ENCODE measurements around the gene ANO10. TPM values are rescaled to one million over a fixed set of nuclear protein-coding genes. Genes with fewer than 3 reads are reported as not detected.

The ANO10 gene
- total RNA-seq, 1 experiment from 2014 or later, result 26.6 TPM

DNA sequence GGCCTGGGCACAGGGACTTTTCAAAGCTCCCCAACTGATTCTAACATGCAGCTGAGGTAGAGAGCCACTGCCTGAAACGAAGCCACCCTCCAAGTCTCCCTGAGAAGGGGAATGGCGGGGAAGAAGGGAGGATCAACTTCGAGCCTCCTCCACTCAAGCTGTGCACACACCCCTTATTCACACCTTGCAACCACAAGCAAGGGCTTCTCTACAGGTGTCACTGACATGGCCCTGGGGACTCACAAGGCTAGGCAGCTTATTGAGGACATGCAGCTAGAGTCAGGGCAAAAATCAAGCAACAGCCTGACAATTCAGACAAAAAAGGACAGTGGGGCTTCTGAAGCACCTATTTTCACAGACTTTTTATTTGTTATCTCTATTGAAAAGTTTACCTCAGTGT is 250.3 kb downstream of the ANO10 start:
- in situ Hi-C loops (cut with HindIII; ENCODE audit: low pct_unique_long_range_greater_than_20kb, low sequenced_read_pairs), result no loop called here
- DNase-seq (ENCODE audit: low read depth, low spot score) (no peak), ATAC-seq (no peak)
- Histone ChIP-seq H3K9me3 (ENCODE audit: control insufficient read depth, insufficient read depth, low read depth, low read length) (no peaks in the 10 kb centered on the region), H3K4me1 (ENCODE audit: control insufficient read depth, insufficient read depth, low read length) (no peaks in the 10 kb centered on the region), H3K4me3 (ENCODE audit: low read depth in 2 of 2, low read length in 2 of 2) (no peak overlapping the region), H3K36me3 (ENCODE audit: control insufficient read depth, insufficient read depth, low read length) (no peaks in the 10 kb centered on the region), H3K27me3 (ENCODE audit: control insufficient read depth, insufficient read depth, low read length) (no peaks in the 10 kb centered on the region), H3K27ac (ENCODE audit: low read length) (no peak overlapping the region)
- BruUV-seq (replicated peaks), result no TSS peak
- TF ChIP-seq, protein P1, sequence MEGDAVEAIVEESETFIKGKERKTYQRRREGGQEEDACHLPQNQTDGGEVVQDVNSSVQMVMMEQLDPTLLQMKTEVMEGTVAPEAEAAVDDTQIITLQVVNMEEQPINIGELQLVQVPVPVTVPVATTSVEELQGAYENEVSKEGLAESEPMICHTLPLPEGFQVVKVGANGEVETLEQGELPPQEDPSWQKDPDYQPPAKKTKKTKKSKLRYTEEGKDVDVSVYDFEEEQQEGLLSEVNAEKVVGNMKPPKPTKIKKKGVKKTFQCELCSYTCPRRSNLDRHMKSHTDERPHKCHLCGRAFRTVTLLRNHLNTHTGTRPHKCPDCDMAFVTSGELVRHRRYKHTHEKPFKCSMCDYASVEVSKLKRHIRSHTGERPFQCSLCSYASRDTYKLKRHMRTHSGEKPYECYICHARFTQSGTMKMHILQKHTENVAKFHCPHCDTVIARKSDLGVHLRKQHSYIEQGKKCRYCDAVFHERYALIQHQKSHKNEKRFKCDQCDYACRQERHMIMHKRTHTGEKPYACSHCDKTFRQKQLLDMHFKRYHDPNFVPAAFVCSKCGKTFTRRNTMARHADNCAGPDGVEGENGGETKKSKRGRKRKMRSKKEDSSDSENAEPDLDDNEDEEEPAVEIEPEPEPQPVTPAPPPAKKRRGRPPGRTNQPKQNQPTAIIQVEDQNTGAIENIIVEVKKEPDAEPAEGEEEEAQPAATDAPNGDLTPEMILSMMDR (IDR thresholded peaks at IDR 0.05), result no peak
- TF ChIP-seq SIN3A (IDR thresholded peaks at IDR 0.05; ENCODE audit: borderline replicate concordance, insufficient read depth, low read depth, low read length), result no peak
- intact Hi-C loops (cut with micrococcal nuclease; ENCODE audit: unreplicated experiment), result no loop called here
- POLR2A ChIA-PET, result no interaction called here
- CTCF ChIA-PET, result interaction anchor here (0.6 kb wide), 1 partner anchor 133 kb away, joined by 3 read pairs; no protein-coding TSS in a partner anchor

DNA sequence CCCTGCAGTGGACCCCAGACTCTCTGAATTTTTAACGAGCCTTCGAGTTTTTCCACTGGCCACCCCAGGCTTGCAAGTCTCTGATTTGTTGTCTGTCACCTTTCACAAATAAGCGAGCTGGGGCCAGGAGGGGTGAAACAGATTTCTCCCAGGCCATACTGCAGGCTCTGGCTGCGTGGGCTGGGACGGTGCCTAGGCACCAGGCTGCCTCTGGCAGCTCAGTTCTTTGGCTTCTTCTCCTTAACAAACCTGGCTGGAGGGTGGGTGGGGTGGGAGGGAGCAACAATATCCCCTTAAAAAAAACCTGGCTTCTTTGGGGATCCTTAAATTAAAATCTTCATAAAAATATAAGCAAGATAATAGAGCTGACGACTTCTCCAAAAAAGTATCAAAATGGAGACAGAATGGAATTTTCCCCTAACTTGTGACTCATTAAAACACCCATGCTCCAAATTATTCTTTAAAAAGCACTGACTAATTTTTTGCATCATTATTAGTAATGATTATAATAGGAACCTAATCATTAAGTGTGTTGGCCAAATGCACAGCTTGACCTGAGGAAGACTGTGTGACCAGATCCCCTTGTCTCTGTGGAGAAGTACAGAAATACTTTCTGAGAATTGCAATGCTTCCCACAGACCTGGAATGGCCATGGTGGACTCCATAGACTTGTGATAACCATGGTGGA is 251.4 kb downstream of the ANO10 start:
- no peak overlapping the region for H3K27ac ChIP-seq (ENCODE audit: low read length)
- H3K36me3 ChIP-seq (ENCODE audit: control insufficient read depth, insufficient read depth, low read length), result no peaks in the 10 kb centered on the region
- in situ Hi-C loops (cut with HindIII; ENCODE audit: low pct_unique_long_range_greater_than_20kb, low sequenced_read_pairs), result no loop called here
- no peaks in the 10 kb centered on the region for H3K4me1 ChIP-seq (ENCODE audit: control insufficient read depth, insufficient read depth, low read length)
- CTCF ChIA-PET, result no interaction called here
- no TSS peak for BruUV-seq (replicated peaks)
- H3K27me3 ChIP-seq (ENCODE audit: control insufficient read depth, insufficient read depth, low read length), result no peaks in the 10 kb centered on the region
- TF ChIP-seq, protein P1 (IDR thresholded peaks at IDR 0.05), result no peak
- TF ChIP-seq TCF7L2 (IDR thresholded peaks at IDR 0.05; ENCODE audit: low read depth, low read length) (no peak), POLR2AphosphoS5 (IDR thresholded peaks at IDR 0.05; ENCODE audit: low read depth, low read length) (no peak), SIN3A (IDR thresholded peaks at IDR 0.05; ENCODE audit: borderline replicate concordance, insufficient read depth, low read depth, low read length) (no peak)
- TF ChIP-seq, protein P2, sequence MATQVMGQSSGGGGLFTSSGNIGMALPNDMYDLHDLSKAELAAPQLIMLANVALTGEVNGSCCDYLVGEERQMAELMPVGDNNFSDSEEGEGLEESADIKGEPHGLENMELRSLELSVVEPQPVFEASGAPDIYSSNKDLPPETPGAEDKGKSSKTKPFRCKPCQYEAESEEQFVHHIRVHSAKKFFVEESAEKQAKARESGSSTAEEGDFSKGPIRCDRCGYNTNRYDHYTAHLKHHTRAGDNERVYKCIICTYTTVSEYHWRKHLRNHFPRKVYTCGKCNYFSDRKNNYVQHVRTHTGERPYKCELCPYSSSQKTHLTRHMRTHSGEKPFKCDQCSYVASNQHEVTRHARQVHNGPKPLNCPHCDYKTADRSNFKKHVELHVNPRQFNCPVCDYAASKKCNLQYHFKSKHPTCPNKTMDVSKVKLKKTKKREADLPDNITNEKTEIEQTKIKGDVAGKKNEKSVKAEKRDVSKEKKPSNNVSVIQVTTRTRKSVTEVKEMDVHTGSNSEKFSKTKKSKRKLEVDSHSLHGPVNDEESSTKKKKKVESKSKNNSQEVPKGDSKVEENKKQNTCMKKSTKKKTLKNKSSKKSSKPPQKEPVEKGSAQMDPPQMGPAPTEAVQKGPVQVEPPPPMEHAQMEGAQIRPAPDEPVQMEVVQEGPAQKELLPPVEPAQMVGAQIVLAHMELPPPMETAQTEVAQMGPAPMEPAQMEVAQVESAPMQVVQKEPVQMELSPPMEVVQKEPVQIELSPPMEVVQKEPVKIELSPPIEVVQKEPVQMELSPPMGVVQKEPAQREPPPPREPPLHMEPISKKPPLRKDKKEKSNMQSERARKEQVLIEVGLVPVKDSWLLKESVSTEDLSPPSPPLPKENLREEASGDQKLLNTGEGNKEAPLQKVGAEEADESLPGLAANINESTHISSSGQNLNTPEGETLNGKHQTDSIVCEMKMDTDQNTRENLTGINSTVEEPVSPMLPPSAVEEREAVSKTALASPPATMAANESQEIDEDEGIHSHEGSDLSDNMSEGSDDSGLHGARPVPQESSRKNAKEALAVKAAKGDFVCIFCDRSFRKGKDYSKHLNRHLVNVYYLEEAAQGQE (IDR thresholded peaks at IDR 0.05; ENCODE audit: insufficient read depth in 1 of 2, low read depth in 2 of 2, low read length in 1 of 2), result no peak
- POLR2A ChIA-PET, result no interaction called here
- ATAC-seq, result no peak
- H3K9me3 ChIP-seq (ENCODE audit: control insufficient read depth, insufficient read depth, low read depth, low read length), result no peaks in the 10 kb centered on the region
- H3K4me3 ChIP-seq (ENCODE audit: low read depth in 2 of 2, low read length in 2 of 2), result no peak overlapping the region
- intact Hi-C loops (cut with micrococcal nuclease; ENCODE audit: unreplicated experiment), result no loop called here
- no peak for DNase-seq (ENCODE audit: low read depth, low spot score)

Data from Panc1 (cell line).